ENCODE measurements around the gene DEFB129.

- TF ChIP-seq CTCF (IDR thresholded peaks at IDR 0.05) (no peak), POLR2A (IDR thresholded peaks at IDR 0.05) (no peak)
Measured at GRCh38 chr20:278181-278580, 51.1 kb downstream of the DEFB129 start.
